HCT116 (cell line): ENCODE results near the gene BTBD16.

Experiments used
- CTCF ChIP-seq, 3 experiments: fragments of 200-600 bp in 1 of 3; sonication (generic) in 1 of 3; IDR thresholded peaks in 2 of 3; conservative IDR thresholded peaks in 1 of 3; 2 replicates each; pipeline ENCODE4 v1.5.1; 2012 to 2017; ENCODE audit warnings: low read depth in 2 of 3, low read length in 2 of 3, antibody characterized with exemption in 1 of 3, borderline replicate concordance in 1 of 3, control low read depth in 1 of 3, mild to moderate bottlenecking in 1 of 3, mixed read lengths in 1 of 3, mixed run types in 1 of 3, moderate library complexity in 1 of 3; ENCODE audit not compliant: insufficient read depth in 1 of 3
- EGR1 ChIP-seq: IDR thresholded peaks from 2 replicates; pipeline ENCODE4 v1.6.1; 2012; ENCODE audit warnings: low read depth
- EZH2 ChIP-seq: fragments of 200-600 bp; sonication (generic); IDR thresholded peaks from 2 replicates; pipeline ENCODE4 v1.6.1; 2017; ENCODE audit warnings: antibody characterized with exemption, mixed run types
- EZH2phosphoT487 ChIP-seq: fragments of 200-600 bp; IDR thresholded peaks from 2 replicates; pipeline ENCODE4 v1.6.1; 2018; ENCODE audit warnings: antibody characterized with exemption, borderline replicate concordance
- FOSL1 ChIP-seq: IDR thresholded peaks from 2 replicates; pipeline ENCODE4 v1.6.1; 2012; ENCODE audit warnings: low read depth
- JUND ChIP-seq: IDR thresholded peaks from 2 replicates; pipeline ENCODE4 v1.6.1; 2012
- POLR2A ChIP-seq: IDR thresholded peaks from 2 replicates; pipeline ENCODE4 v1.7.0; 2011; ENCODE audit warnings: borderline replicate concordance; ENCODE audit not compliant: insufficient read depth, insufficient read length; ENCODE audit errors: extremely low read depth
- POLR2AphosphoS5 ChIP-seq: IDR thresholded peaks from 2 replicates; pipeline ENCODE4 v1.6.1; 2011; ENCODE audit warnings: mild to moderate bottlenecking, low read depth, low read length, moderate library complexity
- YY1 ChIP-seq: IDR thresholded peaks from 2 replicates; pipeline ENCODE4 v1.6.1; 2011; ENCODE audit warnings: low read length, low read depth, moderate library complexity, mild to moderate bottlenecking; ENCODE audit not compliant: insufficient replicate concordance; ENCODE audit errors: extremely low read depth
- ZFX ChIP-seq: fragments of 450-650 bp; IDR thresholded peaks from 2 replicates; pipeline ENCODE4 v1.6.1; 2017
- TF ChIP-seq, protein P1 (sequence below): IDR thresholded peaks from 2 replicates; pipeline ENCODE4 v1.6.1; 2011; ENCODE audit warnings: mild to moderate bottlenecking, low read length, moderate library complexity; ENCODE audit not compliant: insufficient replicate concordance; ENCODE audit errors: extremely low read depth
- TF ChIP-seq, protein P2 (sequence below): IDR thresholded peaks from 2 replicates; pipeline ENCODE4 v1.6.1; 2012
- TF ChIP-seq, protein P3 (sequence below): IDR thresholded peaks from 2 replicates; pipeline ENCODE4 v1.6.1; 2012

GRCh38 chr10:122363722-122364463, 92.8 kb downstream of the BTBD16 start:
- TF ChIP-seq CTCF (IDR thresholded peaks at IDR 0.05 in 2 of 3, conservative IDR thresholded peaks at IDR 0.05 in 1 of 3; ENCODE audit: borderline replicate concordance in 1 of 3, insufficient read depth in 1 of 3, low read depth in 2 of 3, low read length in 2 of 3) (no peak), ZFX (no peak), EZH2 (no peak), EZH2phosphoT487 (no peak), YY1 (no peak), POLR2A (no peak), JUND (no peak), FOSL1 (no peak), EGR1 (no peak), POLR2AphosphoS5 (no peak)
- TF ChIP-seq, protein P1, sequence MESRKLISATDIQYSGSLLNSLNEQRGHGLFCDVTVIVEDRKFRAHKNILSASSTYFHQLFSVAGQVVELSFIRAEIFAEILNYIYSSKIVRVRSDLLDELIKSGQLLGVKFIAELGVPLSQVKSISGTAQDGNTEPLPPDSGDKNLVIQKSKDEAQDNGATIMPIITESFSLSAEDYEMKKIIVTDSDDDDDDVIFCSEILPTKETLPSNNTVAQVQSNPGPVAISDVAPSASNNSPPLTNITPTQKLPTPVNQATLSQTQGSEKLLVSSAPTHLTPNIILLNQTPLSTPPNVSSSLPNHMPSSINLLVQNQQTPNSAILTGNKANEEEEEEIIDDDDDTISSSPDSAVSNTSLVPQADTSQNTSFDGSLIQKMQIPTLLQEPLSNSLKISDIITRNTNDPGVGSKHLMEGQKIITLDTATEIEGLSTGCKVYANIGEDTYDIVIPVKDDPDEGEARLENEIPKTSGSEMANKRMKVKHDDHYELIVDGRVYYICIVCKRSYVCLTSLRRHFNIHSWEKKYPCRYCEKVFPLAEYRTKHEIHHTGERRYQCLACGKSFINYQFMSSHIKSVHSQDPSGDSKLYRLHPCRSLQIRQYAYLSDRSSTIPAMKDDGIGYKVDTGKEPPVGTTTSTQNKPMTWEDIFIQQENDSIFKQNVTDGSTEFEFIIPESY = no peak
- TF ChIP-seq, protein P2, sequence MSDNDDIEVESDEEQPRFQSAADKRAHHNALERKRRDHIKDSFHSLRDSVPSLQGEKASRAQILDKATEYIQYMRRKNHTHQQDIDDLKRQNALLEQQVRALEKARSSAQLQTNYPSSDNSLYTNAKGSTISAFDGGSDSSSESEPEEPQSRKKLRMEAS = no peak
- TF ChIP-seq, protein P3, sequence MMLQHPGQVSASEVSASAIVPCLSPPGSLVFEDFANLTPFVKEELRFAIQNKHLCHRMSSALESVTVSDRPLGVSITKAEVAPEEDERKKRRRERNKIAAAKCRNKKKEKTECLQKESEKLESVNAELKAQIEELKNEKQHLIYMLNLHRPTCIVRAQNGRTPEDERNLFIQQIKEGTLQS = no peak
